Mucosa of rectum (tissue), 2 donors: ENCODE data around the gene TRNAU1AP.

Experiments
- H3K27ac ChIP-seq, 2 donors: one replicate each; pipeline ENCODE4 v1.7.0; 2013; ENCODE audit warnings: inconsistent platforms in 2 of 2, low read depth in 2 of 2, low read length in 2 of 2
- H3K27me3 ChIP-seq, 2 donors: one replicate each; pipeline ENCODE4 v1.7.0; 2013; ENCODE audit warnings: low read length in 2 of 2; ENCODE audit not compliant: control insufficient read depth in 2 of 2, insufficient read depth in 2 of 2
- H3K36me3 ChIP-seq, 2 donors: one replicate each; pipeline ENCODE4 v1.7.0; 2013; ENCODE audit warnings: low read length in 2 of 2; ENCODE audit not compliant: control insufficient read depth in 2 of 2, insufficient read depth in 2 of 2
- H3K4me1 ChIP-seq, 2 donors: one replicate each; pipeline ENCODE4 v1.7.0; 2013; ENCODE audit warnings: low read length in 2 of 2, mild to moderate bottlenecking in 1 of 2; ENCODE audit not compliant: control insufficient read depth in 2 of 2, insufficient read depth in 2 of 2
- H3K4me3 ChIP-seq, 2 donors: one replicate each; pipeline ENCODE4 v1.7.0; 2013; ENCODE audit warnings: low read length in 2 of 2
- H3K9ac ChIP-seq, 2 donors: one replicate each; pipeline ENCODE4 v1.7.0; 2013; ENCODE audit warnings: low read length in 2 of 2, low read depth in 1 of 2, mild to moderate bottlenecking in 1 of 2
- H3K9me3 ChIP-seq, 2 donors: one replicate each; pipeline ENCODE4 v1.7.0; 2013; ENCODE audit warnings: low read length in 2 of 2; ENCODE audit not compliant: control insufficient read depth in 2 of 2
- donor health status: healthy.
- donor health status: Normal muscosa, but diverticular disease.

TRNAU1AP gene

DNA sequence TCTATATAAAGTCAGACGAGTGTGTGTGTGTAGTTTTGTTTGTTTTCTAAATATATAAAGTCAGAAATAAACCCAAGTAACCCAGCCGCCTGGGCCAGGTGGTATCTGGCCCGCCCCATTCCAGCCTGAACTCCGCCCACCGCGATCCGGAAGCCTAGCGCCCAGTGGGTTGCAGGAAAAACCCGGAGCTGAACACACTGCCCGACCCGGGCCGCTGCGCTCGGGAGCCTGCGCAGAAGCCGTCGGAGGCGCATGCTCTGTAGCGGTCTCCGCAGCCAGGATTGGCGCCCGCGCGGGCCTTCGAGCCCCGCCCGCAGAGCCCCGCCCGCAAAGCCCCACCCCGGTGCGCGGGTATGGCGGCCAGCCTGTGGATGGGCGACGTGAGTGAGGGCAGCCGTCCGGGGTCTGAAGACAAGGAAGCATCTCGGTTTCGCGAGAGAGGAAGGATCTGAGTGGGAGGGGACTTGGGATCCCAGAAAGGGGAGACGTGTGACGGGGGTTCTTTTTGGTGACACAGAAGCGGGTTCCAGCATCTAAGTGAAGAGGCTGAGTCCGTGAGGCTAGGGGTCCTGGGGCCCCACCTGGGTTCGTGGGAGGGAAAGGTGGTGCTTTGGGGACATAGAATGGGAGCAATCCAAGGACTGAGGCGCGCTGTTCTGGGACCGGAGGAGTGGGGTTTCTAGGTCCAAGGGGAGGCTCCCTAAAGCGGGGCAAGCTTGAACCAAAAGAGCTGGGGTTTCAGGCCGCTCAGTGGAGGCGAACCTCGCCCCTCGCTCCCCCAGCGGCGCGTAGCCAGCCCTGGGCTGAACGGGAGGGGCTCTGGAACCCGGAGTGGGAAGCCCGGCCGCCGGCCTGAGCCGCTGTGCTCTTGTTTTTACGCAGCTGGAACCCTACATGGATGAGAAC lies at the start of gene TRNAU1AP:
Gene TRNAU1AP (plus strand): TSS at position 328 of the 906 bp plus-strand sequence. CDS start 26 bp downstream, at position 354.
- peak within 1 kb of the TSS; percentile 79 to 99 for H3K4me3 ChIP-seq
- H3K27ac ChIP-seq, result peak within 1 kb of the TSS; percentile 78 to 82
- H3K36me3 ChIP-seq, result peaks cover 0 to 7% of the 10 kb centered on the region in 2 donors
- H3K27me3 ChIP-seq, result no peaks in the 10 kb centered on the region
- peaks cover 2 to 6% of the 10 kb centered on the region in 2 donors for H3K4me1 ChIP-seq
- H3K9me3 ChIP-seq, result no peaks in the 10 kb centered on the region
- H3K9ac ChIP-seq, result peak within 1 kb of the TSS; percentile 86 to 97

DNA sequence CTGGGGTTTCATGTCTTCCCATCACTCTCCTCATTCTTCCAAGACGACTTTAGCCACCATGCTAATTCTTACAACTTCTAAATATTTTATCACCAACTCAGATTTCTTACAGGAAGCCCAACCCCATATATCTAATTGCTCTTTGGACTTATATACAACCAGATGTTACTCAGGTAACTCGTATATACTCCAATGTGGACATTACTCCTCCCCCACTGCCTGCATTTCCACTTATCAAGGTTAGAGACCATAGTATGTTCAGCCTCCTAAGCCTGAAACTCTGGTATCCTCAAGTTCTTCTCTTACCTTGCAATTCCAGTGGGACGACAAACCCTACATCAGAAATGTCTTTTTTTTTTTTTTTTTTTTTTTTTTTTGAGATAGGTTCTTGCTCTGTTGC lies 49.8 kb upstream of the TRNAU1AP start:
- H3K9me3 ChIP-seq, result no peaks in the 10 kb centered on the region
- H3K27ac ChIP-seq, result peak overlapping the region in 1 of 2 donors; percentile 34
- H3K9ac ChIP-seq, result no peak overlapping the region
- H3K4me1 ChIP-seq, result peaks cover 5 to 22% of the 10 kb centered on the region in 2 donors
- no peaks in the 10 kb centered on the region for H3K27me3 ChIP-seq
- peaks cover 2 to 7% of the 10 kb centered on the region in 2 donors for H3K36me3 ChIP-seq
- no peak overlapping the region for H3K4me3 ChIP-seq

DNA sequence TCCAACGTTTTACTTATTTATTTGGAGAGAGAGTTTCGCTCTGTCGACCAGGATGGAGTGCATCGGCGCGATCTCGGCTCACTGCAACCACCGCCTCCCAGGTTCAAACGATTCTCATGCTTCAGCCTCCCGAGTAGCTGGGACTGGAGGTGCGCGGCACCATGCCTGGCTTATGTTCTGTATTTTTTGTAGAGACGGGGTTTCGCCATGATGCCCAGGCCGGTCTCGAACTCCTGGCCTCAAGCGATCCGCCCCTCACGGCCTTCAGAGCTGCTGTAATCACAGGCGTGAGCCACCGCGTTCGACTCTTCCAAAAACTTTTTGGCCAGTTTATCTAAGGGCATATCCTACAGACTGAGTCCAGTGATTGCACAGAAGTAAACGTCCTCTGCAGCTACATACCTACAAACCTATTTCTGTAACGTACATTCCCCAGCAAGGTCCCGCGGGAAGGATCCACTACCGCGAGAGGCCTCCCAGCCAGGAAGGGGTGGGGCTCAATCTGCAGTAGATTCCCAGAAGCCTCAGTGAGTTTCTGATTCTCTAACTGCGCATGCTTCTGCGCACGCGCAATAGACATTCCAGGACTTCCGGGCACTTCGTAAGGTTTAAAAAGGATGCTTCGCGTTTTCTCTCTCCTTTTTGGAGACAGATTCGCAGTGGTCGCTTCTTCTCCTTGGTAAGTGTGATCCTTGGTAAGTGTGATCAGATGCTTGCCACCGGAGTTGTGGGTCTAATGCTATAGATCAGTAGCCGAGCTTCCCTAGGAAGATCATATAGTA lies 47.3 kb upstream of the TRNAU1AP start, which contains the start of gene RCC1:
Gene RCC1 (plus strand): TSS at position 638 of the 782 bp plus-strand sequence. CDS start 23,824 bp downstream, outside the sequence.
- H3K36me3 ChIP-seq, result peaks cover 24 to 30% of the 10 kb centered on the region in 2 donors
- H3K27ac ChIP-seq, result peak within 1 kb of the TSS; percentile 89 to 90
- H3K27me3 ChIP-seq, result no peaks in the 10 kb centered on the region
- peak within 1 kb of the TSS; percentile 87 to 98 for H3K4me3 ChIP-seq
- H3K4me1 ChIP-seq, result peaks cover 30 to 33% of the 10 kb centered on the region in 2 donors
- no peaks in the 10 kb centered on the region for H3K9me3 ChIP-seq
- H3K9ac ChIP-seq, result peak within 1 kb of the TSS; percentile 84 to 94

DNA sequence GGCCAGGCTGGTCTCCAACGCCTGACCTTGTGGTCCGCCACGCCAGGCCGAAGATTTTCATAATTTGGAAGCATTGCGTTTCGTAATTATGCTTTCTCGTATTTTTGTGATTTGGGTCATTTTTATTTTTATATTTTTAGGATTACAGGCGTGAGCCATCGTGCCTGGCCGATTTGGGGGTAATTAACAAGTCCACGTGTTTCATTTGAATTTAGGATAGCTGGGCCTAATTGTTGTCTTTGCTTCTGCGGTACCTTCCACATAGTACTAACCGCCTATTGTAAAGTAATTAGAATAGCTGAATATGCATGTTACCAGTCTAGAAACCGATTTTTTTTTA lies 46.0 kb upstream of the TRNAU1AP start:
- Histone ChIP-seq H3K36me3 (peaks cover 30 to 36% of the 10 kb centered on the region in 2 donors), H3K4me1 (peaks cover 28 to 30% of the 10 kb centered on the region in 2 donors), H3K27me3 (no peaks in the 10 kb centered on the region), H3K27ac (peak overlapping the region; percentile 89 to 90), H3K4me3 (peak overlapping the region; percentile 87 to 98), H3K9ac (peak overlapping the region; percentile 84 to 94), H3K9me3 (no peaks in the 10 kb centered on the region)

DNA sequence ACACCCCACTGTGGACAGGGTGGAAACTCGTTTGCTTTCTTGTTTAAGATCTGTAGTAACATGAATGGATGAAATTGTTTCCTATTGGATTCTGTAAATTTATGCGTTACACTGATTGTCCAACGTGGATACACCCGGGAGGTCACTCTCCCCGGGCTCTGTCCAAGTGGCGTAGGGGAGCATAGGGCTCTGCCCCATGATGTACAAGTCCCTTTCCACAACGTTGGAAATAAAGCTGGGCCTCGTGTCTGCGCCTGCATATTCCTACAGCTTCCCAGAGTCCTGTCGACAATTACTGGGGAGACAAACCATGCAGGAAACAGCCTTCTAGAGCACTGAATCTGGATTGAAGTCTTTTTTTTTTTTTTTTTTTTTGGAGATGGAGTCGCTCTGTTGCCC lies 45.6 kb upstream of the TRNAU1AP start:
- H3K4me1 ChIP-seq, result peaks cover 28 to 30% of the 10 kb centered on the region in 2 donors
- H3K36me3 ChIP-seq, result peaks cover 32 to 39% of the 10 kb centered on the region in 2 donors
- H3K9me3 ChIP-seq, result no peaks in the 10 kb centered on the region
- H3K27me3 ChIP-seq, result no peaks in the 10 kb centered on the region
- peak overlapping the region; percentile 89 to 90 for H3K27ac ChIP-seq
- H3K4me3 ChIP-seq, result peak overlapping the region; percentile 87 to 98
- peak overlapping the region; percentile 84 to 94 for H3K9ac ChIP-seq

DNA sequence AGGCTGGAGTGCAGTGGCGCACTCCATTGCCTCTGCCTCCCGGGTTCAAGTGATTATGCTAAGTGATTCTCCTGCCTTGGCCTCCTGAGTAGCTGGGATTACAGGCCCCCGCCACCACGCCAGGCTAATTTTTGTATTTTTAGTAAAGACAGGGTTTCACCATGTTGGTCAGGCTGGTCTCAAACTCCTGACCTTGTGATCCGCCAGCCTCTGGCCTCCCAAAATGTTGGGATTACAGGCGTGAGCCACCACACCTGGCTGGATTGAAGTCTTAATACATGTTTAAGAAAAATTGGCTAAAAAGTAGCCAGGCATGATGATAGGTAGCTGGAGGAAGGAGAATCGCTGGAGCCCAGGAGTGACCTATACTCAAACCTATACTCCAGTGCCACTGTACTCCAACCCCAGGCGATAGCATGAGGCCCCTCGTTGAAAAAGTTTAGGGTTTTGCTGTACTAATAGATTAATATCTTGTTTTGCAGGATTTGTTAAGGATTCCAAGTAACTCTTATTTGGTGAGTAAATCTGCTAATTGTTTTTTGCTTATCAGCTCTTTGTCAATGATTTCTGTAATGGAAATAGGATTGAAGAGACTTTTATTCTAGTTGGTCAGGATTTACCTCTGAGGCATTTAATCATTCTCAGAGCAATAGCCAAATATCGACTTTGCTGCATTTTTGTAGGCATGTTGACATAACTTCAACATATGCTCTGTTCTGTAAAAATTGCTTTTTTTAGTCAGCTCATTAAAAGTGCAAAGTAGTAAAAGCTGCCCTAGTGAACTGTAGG lies 45.0 kb upstream of the TRNAU1AP start:
- H3K36me3 ChIP-seq, result peaks cover 37 to 44% of the 10 kb centered on the region in 2 donors
- H3K27me3 ChIP-seq, result no peaks in the 10 kb centered on the region
- peaks cover 26 to 30% of the 10 kb centered on the region in 2 donors for H3K4me1 ChIP-seq
- H3K27ac ChIP-seq, result peak overlapping the region; percentile 89 to 90
- H3K9me3 ChIP-seq, result no peaks in the 10 kb centered on the region
- peak overlapping the region; percentile 87 to 98 for H3K4me3 ChIP-seq
- H3K9ac ChIP-seq, result peak overlapping the region; percentile 84 to 94

DNA sequence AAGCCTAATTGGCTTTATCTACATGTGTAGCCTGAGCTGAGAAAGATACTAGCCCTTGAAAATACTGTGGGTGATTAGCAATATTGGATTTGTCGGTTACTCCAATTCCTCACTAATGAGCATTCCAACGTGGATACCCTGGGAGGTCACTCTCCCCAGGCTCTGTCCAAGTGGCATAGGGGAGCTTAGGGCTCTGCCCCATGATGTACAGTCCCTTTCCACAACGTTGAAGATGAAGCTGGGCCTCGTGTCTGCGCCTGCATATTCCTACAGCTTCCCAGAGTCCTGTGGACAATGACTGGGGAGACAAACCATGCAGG lies 44.5 kb upstream of the TRNAU1AP start:
- peak overlapping the region; percentile 84 to 94 for H3K9ac ChIP-seq
- H3K4me3 ChIP-seq, result peak overlapping the region; percentile 87 to 98
- H3K27me3 ChIP-seq, result no peaks in the 10 kb centered on the region
- peaks cover 25 to 31% of the 10 kb centered on the region in 2 donors for H3K4me1 ChIP-seq
- peak overlapping the region in 1 of 2 donors; percentile 26 for H3K27ac ChIP-seq
- peaks cover 37 to 45% of the 10 kb centered on the region in 2 donors for H3K36me3 ChIP-seq
- H3K9me3 ChIP-seq, result no peaks in the 10 kb centered on the region

DNA sequence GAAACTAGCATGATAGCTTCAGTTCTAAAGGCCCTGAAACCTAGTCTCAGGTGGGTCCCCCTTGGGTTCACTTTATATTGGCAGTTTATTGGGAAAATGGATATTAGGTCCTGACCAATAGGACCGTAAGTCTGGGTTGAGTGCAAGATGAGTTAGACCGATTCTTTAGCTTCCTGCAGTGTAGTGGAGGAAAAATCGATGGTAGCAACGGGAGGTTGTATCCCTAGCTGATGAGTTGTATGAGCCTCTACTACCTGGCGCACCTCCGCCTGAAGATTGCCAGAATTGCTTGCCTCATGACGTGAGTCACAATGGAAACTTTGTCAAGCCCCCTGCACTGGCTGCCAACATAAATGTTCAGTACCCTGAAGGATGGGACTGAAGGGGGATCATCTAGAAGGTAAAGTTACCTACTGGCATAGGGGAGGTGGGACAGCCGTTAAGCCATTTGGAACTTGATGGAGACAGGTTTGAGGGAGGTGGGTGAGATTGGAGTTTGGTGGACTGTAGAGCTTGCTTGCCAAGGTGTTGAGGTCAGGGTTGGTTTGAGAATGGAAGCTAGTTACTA lies 43.1 kb upstream of the TRNAU1AP start:
- Histone ChIP-seq H3K27me3 (no peaks in the 10 kb centered on the region), H3K4me3 (peak overlapping the region in 1 of 2 donors; percentile 46), H3K9ac (no peak overlapping the region), H3K27ac (peak overlapping the region in 1 of 2 donors; percentile 6), H3K9me3 (no peaks in the 10 kb centered on the region), H3K36me3 (peaks cover 37 to 48% of the 10 kb centered on the region in 2 donors), H3K4me1 (peaks cover 25 to 32% of the 10 kb centered on the region in 2 donors)

DNA sequence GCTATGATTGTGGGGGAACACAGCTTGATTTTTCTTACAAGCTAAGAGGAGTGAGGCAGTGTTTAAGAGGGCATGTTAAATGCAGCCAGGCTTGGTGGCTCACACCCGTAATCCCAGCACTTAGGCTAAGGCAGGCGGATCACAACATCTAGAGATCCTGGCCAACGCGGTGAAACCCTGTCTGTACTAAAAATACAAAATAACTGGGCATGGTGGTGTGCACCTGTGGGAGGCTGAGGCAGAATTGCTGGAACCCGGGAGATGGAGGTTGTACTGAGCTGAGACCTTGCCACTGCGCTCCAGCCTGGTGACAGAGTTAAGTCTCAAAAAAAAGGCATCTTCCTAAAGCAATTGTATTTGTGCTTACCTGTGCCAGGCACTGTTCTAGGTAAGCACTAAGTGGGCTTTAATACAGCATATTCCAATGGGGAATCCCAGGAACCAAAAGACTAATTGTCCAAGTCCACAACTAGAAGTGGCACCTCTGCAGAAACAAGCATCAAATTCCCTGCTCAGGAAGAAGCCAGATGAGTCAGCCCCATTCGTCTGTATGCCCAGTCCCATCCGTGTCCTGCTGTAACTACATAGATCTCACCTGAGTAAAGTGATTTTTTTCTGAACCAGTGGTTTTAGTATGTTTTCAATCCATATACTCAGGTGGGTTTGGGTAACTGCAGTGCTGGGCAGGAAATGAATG lies 42.5 kb upstream of the TRNAU1AP start:
- H3K36me3 ChIP-seq, result peaks cover 37 to 48% of the 10 kb centered on the region in 2 donors
- peaks cover 25 to 32% of the 10 kb centered on the region in 2 donors for H3K4me1 ChIP-seq
- no peaks in the 10 kb centered on the region for H3K27me3 ChIP-seq
- peak overlapping the region in 1 of 2 donors; percentile 6 for H3K27ac ChIP-seq
- H3K4me3 ChIP-seq, result peak overlapping the region in 1 of 2 donors; percentile 2
- H3K9me3 ChIP-seq, result no peaks in the 10 kb centered on the region
- peak overlapping the region in 1 of 2 donors; percentile 52 for H3K9ac ChIP-seq
